IPS-NIHi7 (cell line): Measurements from ENCODE around the gene SALL4.
A peak's percentile ranks its signal among the peaks of the same experiment; 100 is the strongest.
"Not testable (repeated sequence)": the region's sequence is repeated elsewhere in the genome, so short reads cannot be mapped to it uniquely, and the experiment has no call there.

ENCODE experiments used
- DNase-seq: peaks from one replicate; pipeline ENCODE4 v3.0.0; 2012; ENCODE audit warnings: mixed read lengths; ENCODE audit errors: extremely low spot score

Gene SALL4

GRCh38 chr20:51766994-51767866 lies 35.1 kb downstream of the SALL4 start:
- peak; percentile 90 for DNase-seq

DNA sequence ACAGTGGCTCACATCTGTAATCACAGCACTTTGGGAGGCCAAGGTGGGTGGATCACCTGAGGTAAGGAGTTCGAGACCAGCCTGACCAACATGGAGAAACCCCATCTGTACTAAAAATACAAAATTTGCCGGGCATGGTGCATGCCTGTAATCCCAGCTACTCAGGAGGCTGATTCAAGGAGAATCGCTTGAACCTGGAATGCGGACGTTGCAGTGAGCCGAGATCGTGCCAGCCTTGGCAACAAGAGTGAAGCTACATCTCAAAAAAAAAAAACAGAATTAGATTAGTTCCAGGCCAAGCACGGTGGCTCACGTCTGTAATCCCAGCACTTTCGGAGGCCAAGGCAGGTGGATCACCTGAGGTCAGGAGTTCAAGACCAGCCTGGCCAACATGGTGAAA lies 36.9 kb downstream of the SALL4 start:
- not testable (repeated sequence) for DNase-seq

DNA sequence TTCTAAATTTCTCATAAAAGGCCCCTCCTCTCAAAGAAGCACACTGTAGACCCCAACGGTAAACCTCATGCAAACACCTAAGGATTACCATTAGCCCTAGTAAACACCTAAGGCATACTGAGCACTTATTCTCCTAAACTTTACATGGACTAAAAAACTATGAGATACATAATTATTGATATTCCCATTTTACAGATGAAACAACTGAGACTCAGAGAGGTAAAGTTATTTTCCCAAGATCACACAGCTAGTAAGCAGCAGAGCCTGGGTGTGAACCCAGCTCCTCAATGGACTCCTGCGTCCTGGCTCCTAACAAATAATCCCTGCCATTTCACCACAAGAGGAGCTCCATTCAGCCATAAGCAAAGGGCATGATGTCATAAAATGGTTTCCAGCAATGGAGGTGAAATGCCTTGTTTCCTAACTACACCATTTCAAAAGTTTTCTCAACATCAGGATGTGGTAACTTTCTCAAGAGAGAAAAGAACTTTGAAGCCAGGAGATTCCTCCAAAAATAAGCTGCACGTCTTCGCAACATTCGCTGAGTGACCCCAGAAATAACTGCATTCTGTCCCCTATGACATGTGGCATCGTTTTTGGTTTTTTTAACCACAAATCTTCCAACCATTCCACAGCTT lies 38.2 kb downstream of the SALL4 start:
- DNase-seq, result no peak

DNA sequence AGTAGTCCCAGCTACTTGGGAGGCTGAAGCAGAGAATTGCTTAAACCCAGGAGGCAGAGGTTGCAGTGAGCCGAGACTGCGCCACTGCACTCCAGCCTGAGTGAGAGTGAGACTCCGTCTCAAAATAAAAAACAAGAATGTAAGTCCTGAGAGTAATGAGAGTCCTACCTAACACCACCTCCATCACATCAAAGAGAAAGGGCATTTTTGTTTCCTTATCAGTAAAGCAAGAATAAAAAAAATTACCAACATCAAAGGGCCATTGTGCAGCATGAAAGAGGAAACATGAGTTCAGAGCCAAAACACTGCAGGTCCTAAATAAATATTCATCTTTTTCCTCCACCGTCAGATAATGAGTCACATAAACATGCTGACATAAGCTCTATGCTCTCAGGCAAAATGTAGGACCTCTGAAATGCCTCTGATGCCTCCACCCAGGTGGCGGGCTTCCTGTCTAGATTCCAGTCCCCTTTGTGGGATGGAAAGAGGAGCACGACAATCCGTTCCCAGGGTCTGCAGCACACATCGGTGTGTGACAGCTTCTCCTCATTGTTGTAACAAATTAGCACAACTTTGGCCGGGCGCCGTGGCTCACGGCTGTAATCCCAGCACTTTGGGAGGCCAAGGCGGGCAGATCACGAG lies 41.3 kb downstream of the SALL4 start:
- DNase-seq, result no peak

DNA sequence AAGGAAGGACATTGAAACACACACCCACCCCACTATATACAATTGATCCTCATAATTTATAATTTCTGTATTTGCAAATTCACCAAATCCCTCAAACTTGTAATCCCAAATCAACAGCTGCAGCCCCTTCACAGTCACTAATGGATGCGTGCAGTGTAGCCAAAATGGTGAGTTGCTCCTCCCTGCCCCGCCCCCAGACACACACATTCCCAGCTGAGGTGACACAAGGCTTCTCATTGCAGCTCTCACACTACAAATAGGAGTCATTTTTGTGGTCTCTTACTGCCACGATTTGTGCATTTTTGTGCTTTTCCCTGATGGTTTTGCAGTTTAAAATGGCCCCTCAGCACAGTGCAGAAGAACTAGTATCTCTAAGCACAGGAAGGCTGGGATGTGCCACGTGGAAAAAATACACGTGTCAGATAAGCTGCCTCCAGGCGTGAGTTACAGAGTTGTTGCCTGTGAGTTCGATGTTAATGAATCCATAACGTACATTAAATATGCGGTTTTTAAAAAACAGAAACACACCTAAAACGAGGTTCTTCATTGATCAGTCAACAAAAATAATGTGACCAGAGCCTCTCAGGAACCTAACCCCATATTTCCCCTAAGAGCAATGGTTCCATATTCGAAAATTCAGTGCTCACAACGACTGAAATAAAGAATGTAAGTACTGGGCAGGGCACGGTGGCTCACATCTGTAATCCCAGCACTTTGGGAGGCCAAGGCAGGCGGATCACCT lies 42.4 kb downstream of the SALL4 start:
- no peak for DNase-seq

DNA sequence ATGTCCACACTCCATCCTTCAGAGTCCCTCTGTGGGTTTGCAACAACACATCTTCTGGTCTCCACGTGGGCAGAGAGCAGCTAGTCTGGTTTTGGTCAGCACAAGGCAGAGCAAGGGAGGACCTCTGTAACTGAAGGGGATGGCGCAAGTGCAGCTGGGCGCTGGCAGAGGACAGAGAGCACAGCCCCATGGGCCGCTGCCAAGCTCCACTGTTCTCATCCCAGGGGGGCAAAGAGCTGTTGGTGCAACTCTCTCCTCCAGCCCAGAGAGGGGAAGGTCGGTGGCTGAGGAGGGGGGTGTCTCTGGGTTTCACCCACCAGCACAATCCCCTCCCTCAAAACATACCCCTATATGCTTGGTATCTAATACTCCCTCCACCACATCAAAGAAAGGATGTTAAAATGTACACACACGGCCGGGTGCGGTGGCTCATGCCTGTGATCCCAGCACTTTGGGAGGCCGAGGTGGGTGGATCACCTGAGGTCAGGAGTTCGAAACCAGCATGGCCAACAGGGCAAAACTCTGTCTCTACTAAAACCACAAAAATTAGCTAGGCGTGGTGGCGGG lies 43.3 kb downstream of the SALL4 start:
- DNase-seq, result no peak

DNA sequence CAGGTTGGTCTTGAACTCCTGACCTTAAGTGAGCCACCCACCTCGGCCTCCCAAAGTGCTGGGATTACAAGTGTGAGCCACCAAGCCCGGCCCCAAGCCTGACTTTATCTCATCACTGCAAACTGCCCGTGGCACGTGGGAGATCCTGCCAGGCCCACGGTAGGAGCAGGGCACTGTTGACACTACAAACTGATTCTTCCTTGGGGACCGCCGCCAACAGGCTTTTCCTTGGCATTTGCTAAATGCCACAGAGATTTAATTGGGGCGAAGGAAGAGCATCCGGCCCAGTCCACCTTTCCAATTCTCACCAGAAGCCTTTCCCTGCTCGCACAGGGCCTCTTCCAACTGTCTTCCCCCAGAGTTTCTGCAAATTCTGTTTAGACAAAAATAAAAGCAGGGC lies 45.1 kb downstream of the SALL4 start:
- DNase-seq, result no peak

DNA sequence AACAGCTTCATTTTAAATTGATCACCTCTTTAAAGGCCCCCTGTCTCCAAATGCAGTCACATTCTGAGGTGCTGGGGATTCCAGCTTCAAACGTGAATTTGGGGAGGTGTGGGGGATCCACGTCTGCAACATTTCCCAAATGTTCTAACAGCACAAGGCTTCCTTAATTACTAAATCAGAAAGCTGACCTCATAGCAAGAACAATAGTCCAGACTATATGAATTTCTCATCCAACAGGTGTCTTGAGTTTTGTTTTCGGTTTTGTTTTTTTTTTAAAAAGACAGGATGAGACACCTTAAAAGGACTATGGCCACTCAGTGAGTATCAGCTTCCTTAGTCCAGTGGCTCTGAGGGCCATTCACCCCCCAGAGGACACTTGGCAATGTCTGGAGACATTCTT lies 45.7 kb downstream of the SALL4 start:
- no peak for DNase-seq

DNA sequence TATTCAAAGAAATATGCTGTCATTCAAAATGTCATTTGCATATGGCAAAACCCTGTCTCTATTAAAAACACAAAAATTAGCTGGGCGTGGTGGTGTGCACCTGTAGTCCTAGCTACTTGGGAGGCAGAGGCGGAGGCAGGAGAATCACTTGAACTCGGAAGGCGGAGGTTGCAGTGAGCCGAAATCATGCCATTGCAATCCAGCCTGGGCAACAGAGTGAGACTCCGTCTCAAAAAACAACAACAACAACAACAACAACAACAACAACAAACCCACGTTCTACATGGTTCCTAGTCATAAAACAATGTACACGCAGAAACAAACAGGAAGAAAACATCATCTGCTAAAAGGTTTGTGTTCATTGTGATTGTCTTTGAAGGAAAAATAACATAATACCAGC lies 49.1 kb downstream of the SALL4 start:
- DNase-seq, result not testable (repeated sequence)

DNA sequence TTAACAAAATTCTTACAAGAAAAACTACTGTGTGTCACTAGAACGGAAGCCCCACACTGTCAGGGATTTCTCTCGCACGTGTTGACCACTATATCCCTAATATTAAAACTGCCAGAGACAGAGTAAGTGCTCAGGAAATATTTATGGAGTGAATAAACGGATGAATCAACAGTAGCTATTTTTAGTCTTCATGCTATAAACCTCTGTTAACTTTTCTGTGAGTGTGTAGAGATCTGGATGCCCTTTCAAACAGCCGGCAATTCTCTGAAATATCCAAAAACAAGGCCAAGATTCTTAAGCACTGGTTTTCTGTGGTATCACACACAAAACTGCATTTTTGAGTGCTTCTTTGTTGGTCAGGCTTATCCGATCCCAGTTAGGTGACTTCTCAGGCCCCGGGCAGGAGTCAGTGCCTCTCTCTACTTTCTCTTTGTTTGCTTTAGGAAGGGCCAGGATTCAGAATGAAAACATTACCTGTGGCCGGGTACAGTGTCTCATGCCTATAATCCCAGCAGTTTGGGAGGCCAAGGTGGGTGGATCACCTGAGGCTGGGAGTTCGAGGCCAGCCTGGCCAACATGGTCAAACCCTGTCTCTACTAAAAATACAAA lies 49.9 kb downstream of the SALL4 start:
- no peak for DNase-seq

- no peak for DNase-seq
Observed at GRCh38 chr20:51750770-51751388, 51.4 kb downstream of the SALL4 start.

GRCh38 chr20:51750037-51750769 lies 52.1 kb downstream of the SALL4 start:
- no peak for DNase-seq

- DNase-seq, result no peak
Observed at GRCh38 chr20:51749674-51750036, 52.7 kb downstream of the SALL4 start.

DNA sequence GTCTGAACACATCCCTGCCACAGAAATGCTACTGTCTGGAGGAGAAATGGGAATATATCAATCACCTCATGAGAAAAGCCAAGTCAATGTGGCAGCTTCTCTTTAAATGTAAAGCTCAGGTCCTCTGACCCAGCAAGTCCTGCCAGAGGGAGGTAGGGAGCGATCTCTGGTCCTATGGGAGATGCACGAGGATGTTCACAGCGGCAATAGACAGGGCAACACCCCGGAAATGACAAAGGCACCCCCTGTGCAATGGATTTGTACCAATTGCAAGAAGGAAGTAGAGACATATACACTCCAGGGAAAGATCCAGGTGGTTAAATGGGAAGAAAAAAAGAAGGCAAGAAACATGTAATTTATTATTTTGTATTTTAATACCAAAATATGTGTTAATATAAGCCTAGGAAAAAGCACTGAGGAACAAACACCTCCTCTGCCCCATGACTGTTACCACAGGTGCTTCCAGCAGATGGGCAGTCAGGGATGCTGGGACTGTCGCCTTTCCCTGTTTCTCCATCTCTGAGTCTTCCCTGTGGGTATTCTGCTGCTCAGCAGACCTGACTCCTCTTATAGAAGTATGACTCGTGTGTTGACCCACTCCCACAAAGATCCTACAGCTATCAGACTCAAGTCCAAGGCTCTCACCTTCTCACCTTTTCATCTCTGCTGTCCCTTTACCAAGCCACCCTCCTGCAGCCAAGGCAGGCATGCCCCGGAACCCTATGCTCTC lies 55.0 kb downstream of the SALL4 start:
- DNase-seq, result no peak

- DNase-seq, result no peak
Observed at GRCh38 chr20:51745804-51746203, 56.5 kb downstream of the SALL4 start.

DNA sequence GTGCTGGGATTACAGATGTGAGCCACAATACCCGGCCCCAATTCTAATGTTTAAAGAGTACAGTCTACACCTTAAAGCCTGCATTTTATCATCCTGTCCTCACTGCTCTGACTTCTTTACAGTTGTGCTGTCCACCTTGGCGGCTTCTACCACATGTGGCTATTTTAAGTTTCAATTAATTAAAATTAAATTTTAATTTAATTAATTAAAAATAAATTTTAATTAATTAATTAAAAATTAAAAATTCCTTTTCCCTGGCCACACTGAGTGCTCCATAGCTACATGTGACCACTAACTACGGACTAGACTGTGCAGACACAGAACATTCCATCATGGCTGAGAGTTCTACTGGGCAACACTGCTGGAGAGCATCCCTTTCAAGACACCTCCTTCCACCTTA lies 61.5 kb downstream of the SALL4 start:
- no peak for DNase-seq

DNA sequence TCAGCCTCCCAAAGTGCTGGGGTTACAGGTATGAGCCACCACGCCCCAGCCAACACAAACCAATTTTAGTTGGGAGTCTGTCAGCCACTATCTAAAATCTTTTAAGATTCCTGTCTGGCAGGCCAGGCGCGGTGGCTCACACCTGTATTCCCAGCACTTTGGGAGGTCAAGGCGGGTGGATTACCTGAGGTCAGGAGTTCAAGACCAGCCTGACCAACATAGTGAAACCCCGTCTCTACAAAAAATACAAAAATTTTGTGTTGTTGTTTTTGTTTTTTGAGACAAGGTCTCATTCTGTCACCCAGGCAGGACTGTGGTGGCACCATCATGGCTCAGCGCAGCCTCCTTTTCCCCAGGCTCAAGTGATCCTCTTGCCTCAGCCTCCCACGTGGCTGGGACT lies 62.0 kb downstream of the SALL4 start:
- not testable (repeated sequence) for DNase-seq

- DNase-seq, result no peak
Observed at GRCh38 chr20:51739722-51740249, 62.5 kb downstream of the SALL4 start.

DNA sequence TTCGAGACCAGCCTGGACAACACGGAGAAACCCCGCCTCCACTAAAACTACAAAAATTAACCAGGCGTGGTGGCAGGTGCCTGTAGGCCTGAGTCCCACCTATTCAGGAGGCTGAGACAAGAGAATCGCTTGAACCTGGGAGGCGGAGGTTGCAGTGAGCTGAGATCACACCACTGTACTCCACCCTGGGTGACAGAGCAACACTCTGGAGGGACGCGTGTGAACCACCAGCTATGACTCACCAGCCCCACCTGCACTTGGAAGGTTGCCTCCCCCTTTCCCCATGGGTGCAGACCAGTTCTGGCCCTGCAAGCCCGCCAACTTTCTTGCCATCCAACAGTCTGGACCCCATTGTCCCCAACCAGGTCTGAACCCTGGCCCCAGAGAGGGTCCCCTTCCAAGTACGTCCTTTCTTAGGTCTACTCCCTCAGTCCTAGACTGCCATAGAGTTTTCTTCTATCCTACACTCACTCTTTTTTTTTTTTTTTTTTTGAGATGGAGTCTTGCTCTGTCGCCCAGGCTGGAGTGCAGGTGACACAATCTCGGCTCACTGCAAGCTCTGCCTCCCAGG lies 63.4 kb downstream of the SALL4 start:
- no peak for DNase-seq
